Activated T-cell treated with anti-CD3 and anti-CD28 coated beads, Interleukin-2, amount 50 U/mL, for 24 hours (primary cell): Measurements from ENCODE around the gene PPDPF.
"Not testable (repeated sequence)": the region's sequence is repeated elsewhere in the genome, so short reads cannot be mapped to it uniquely, and the experiment has no call there.

ENCODE experiments used
- DNase-seq: peaks from one replicate; pipeline ENCODE4 v3.0.0-alpha.2; 2020
- H3K27ac Mint-ChIP-seq: 2 replicates; pipeline ENCODE4 v1.8.0; 2020; ENCODE audit warnings: mild to moderate bottlenecking, mixed read lengths
- H3K27me3 Mint-ChIP-seq: 2 replicates; pipeline ENCODE4 v1.8.0; 2020; ENCODE audit warnings: mixed read lengths
- H3K36me3 Mint-ChIP-seq: 2 replicates; pipeline ENCODE4 v1.8.0; 2020; ENCODE audit warnings: low read depth, mixed read lengths
- H3K4me1 Mint-ChIP-seq: 2 replicates; pipeline ENCODE4 v1.8.0; 2020; ENCODE audit warnings: low read depth, mixed read lengths
- H3K4me3 Mint-ChIP-seq: 2 replicates; pipeline ENCODE4 v1.8.0; 2020; ENCODE audit warnings: mild to moderate bottlenecking, moderate library complexity, mixed read lengths
- H3K9me3 Mint-ChIP-seq: 2 replicates; pipeline ENCODE4 v1.8.0; 2020; ENCODE audit warnings: mixed read lengths

PPDPF gene

DNA sequence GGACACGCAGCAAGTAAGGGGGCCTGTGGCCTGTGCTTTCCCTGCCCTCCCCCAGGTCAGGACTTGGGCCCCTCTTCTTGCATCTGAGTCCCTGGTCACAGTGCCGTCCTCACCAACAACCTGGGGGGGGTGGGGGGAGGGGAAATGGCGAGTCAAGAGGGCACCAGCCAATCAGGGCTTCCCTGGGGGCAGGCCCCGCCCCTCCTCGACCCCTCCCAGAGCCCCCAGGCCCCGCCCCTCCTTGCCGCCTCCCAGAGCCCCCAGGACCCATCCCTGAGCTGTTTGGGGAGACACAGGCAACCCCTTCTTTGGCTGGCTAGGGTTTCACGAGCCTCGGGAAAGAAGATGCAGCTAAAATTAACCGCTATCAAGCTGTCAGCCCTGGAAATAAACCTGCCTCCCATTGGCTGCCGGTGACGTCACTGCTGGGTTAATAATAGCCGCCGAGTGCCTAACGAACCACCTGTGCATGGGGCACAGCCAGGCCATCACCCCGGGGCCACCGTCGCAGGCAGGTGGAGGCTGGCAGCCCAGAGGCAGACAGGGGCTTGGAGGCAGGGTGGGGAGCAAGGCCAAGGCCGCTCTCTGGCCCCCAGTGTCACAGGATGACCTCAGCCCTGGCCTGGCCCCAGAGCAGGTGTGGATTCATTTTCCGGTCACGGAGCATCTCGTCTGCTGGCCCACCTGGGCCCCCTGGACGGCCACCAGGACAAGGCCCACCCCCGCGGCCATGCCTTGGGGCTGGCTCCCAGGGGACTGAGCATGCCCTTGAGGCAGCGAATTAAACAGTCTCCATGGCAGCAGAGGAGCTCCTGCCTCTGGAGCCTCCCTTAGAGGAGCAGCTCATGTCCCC is 18.5 kb upstream of the PPDPF start:
- DNase-seq, result no peak
- peaks cover 4% of the 10 kb centered on the region for H3K9me3 Mint-ChIP-seq
- peaks cover 4% of the 10 kb centered on the region for H3K4me1 Mint-ChIP-seq
- H3K36me3 Mint-ChIP-seq, result no peaks in the 10 kb centered on the region
- H3K27ac Mint-ChIP-seq, result no peak overlapping the region
- H3K4me3 Mint-ChIP-seq, result no peak overlapping the region
- H3K27me3 Mint-ChIP-seq, result peaks cover 36% of the 10 kb centered on the region

DNA sequence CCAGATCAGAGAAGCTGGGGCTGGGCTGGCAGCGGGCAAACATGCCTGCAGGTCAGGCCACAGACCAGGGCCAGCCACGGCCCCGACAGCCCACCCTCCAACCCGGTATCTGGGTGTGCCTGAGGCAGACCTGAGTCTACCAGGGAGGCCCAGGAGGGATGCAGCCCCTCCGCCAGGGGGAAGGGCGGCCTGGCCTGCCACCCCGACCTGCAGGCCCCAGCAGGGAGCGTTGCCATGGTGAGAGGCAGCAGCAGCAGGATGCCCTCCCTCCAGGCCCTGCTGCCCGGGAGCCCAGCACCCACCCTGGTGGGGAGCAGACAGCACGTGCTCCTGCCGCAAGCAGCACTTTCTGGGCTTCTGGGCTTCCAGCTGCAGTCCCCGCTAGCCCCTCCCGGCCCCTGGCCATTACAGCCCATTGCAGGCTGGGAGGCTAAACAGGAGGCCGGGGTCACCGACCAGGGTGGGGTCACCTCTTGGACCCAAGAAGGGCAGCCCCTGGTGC is 17.8 kb upstream of the PPDPF start:
- H3K27me3 Mint-ChIP-seq, result peaks cover 32% of the 10 kb centered on the region

DNA sequence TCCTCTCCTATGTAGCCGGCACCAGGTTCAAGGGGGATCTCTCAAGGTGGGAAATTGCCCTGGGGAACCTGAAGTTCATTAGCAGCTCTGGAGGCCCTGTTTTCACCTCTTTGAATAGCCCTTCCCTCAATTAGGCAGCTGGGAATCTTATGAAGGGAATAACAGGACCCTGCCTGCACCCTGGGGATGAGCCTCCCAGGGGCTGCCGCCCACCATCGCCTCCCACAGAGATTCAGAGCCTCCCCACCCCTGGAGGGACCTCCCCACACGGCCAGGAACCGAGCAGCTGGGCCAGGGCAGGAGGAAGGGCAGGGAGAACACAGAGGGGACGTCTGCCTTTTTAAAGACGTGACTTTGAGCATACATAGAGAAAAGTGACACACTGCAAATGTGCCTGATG is 17.0 kb upstream of the PPDPF start:
- Mint-ChIP-seq H3K27ac (no peak overlapping the region), H3K4me3 (no peak overlapping the region), H3K27me3 (peaks cover 34% of the 10 kb centered on the region), H3K36me3 (no peaks in the 10 kb centered on the region), H3K4me1 (peaks cover 5% of the 10 kb centered on the region), H3K9me3 (peaks cover 4% of the 10 kb centered on the region)
- DNase-seq, result no peak

More for the DNA sequence above, 17.8 kb upstream of the PPDPF start:
- Mint-ChIP-seq H3K36me3 (no peaks in the 10 kb centered on the region), H3K4me1 (peaks cover 3% of the 10 kb centered on the region), H3K27ac (no peak overlapping the region), H3K9me3 (peaks cover 4% of the 10 kb centered on the region), H3K4me3 (no peak overlapping the region)
- DNase-seq, result no peak

DNA sequence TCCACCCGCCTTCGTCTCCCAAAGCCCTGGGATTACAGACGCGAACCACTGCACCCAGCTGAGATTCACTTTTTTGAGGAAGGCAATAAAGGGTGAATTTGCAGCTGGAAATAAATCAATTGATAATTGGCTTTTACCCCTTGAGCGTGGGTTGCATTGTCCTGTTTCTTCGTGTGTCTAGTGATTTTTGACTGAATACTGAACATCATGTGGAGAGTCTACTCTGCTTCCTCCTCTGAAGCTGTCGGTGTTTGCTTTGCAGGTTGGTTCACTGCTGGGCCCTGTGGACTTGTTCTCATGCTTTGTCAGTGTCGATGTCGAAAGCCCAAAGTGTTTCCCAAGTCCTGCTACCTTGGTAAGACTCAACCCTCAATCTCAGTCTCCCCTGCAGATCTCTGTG is 15.9 kb upstream of the PPDPF start:
- Mint-ChIP-seq H3K27me3 (peaks cover 42% of the 10 kb centered on the region), H3K27ac (no peak overlapping the region), H3K4me3 (no peak overlapping the region), H3K36me3 (no peaks in the 10 kb centered on the region), H3K4me1 (peaks cover 5% of the 10 kb centered on the region), H3K9me3 (peaks cover 4% of the 10 kb centered on the region)
- DNase-seq, result no peak

DNA sequence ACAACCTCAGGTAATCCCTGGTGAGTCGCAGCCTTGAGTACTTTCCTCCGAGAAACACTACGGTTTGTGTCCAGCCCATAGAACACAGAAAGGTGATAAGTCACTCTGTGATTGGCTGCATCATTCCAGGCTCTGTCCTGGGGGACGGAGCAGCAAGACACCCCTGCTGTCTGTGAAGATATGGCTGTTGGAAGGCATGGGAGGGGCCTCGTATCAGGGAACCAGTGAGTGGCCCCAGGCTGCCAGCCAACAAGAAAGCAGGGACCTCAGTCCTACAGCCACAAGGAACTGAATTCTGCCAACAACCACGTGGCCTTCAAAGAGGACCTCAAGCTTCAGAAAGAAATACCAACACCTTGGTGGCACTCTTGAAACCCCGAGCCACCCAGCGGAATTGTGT is 15.3 kb upstream of the PPDPF start:
- Mint-ChIP-seq H3K36me3 (no peaks in the 10 kb centered on the region), H3K27me3 (peaks cover 47% of the 10 kb centered on the region), H3K27ac (no peak overlapping the region), H3K4me3 (no peak overlapping the region), H3K4me1 (peaks cover 5% of the 10 kb centered on the region), H3K9me3 (peaks cover 4% of the 10 kb centered on the region)
- DNase-seq, result no peak

DNA sequence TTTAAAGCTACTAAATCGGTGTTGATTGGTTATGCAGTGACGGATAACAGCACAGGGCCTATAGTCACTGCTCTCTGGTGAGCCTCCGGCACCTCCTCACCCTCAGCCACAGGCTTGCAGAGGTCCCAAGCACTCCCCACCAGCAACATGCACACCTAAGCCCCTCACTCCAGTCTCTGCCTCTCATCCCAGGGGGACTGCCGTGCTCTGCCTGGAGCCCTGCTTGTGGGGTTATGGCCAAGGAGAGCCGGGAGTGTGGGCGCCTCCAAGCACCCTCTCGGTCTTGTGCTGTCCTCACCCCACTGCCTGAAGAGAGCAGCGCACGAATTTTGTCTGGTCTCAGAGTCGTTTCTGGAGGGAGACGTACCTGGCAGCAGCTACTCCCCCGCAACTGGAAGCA is 14.8 kb upstream of the PPDPF start:
- peaks cover 5% of the 10 kb centered on the region for H3K4me1 Mint-ChIP-seq
- no peak for DNase-seq
- H3K36me3 Mint-ChIP-seq, result no peaks in the 10 kb centered on the region
- no peak overlapping the region for H3K27ac Mint-ChIP-seq
- H3K4me3 Mint-ChIP-seq, result no peak overlapping the region
- H3K27me3 Mint-ChIP-seq, result peaks cover 49% of the 10 kb centered on the region
- H3K9me3 Mint-ChIP-seq, result peaks cover 4% of the 10 kb centered on the region

DNA sequence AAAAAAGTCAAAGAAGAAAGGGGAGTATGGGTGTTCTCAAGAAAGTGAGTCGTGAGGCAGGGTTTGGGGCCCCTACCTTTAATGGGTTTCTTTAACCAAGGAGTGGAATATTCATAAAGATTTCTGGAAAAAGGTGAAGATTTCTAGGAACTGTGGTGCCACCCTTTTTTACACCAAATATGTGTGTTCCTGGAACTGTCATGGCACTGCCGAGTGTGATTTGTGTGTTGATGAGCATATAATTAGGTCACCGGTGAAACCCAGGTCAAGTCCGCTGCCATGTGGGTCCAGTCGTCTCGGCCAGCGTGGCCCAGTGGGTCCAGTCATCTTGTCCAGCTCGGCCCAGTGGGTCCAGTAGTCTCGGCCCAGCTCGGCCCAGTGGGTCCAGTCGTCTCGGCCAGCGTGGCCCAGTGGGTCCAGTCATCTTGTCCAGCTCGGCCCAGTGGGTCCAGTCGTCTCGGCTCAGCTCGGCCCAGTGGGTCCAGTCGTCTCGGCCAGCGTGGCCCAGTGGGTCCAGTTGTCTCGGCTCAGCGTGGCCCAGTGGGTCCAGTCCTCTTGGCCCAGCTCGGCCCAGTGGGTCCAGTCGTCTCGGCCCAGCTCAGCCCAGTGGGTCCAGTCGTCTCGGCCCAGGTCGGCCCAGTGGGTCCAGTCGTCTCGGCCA is 13.4 kb upstream of the PPDPF start:
- H3K36me3 Mint-ChIP-seq, result no peaks in the 10 kb centered on the region
- peaks cover 4% of the 10 kb centered on the region for H3K9me3 Mint-ChIP-seq
- H3K4me3 Mint-ChIP-seq, result no peak overlapping the region
- H3K27me3 Mint-ChIP-seq, result peaks cover 53% of the 10 kb centered on the region
- no peak for DNase-seq
- H3K27ac Mint-ChIP-seq, result no peak overlapping the region
- peaks cover 5% of the 10 kb centered on the region for H3K4me1 Mint-ChIP-seq

DNA sequence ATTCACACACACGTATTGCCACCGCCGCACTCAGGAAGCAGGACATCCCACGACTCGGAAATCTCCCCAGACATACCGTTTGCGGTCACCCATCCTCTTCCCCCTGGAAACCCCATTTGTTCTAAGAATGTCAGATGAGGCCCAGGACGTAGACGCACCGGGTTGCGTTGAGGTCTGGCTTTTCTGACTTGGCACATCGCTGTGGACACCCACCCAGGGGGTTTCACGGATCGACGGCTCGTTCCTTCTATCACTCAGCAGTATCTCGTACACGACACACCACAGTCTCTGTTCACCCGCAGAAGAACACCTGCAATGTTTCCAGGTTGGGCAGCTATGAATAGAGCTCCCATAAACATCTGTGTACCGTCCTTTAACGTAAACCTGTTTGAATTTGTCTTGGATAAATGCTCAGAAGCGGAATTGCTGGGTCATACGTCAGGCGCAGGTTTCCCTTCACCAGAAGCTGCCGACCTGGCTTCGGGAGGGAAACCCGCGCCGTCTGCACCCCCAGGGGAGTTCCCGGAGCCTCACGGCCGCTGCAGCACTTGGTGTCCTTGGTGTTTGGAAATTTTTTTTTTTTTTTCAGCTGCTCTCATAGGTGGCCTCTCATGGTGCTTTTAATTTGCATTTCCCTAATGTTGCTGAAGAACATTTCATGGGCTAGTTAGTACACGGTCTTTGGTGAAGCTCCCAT is 12.3 kb upstream of the PPDPF start:
- peaks cover 4% of the 10 kb centered on the region for H3K9me3 Mint-ChIP-seq
- H3K4me1 Mint-ChIP-seq, result peaks cover 5% of the 10 kb centered on the region
- H3K4me3 Mint-ChIP-seq, result no peak overlapping the region
- DNase-seq, result no peak
- H3K36me3 Mint-ChIP-seq, result no peaks in the 10 kb centered on the region
- H3K27me3 Mint-ChIP-seq, result peaks cover 59% of the 10 kb centered on the region
- no peak overlapping the region for H3K27ac Mint-ChIP-seq

DNA sequence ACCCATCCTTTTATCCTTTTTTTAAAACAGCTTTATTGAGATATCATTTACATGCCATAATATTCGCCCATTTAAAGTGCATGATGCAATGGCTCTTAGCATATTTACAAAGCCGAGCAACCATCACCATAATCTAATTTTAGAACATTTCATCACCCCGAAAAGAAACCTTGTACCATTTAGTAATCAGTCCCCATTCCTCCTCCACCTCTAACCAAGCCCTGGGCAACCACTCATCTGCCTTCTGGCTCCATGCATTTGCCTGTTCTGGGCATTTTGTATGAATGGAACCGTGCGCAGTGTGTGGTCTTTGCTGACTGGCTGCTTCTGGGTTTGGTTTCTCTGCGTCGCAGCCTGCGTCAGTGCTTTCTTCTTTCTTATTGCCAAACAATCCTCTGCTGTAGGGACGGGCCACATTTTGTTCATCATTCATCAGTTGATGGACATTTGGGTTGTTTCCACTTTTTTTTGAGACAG is 11.4 kb upstream of the PPDPF start:
- H3K9me3 Mint-ChIP-seq, result peaks cover 4% of the 10 kb centered on the region
- peaks cover 62% of the 10 kb centered on the region for H3K27me3 Mint-ChIP-seq
- H3K36me3 Mint-ChIP-seq, result no peaks in the 10 kb centered on the region
- no peak for DNase-seq
- H3K4me1 Mint-ChIP-seq, result peaks cover 5% of the 10 kb centered on the region
- no peak overlapping the region for H3K27ac Mint-ChIP-seq
- no peak overlapping the region for H3K4me3 Mint-ChIP-seq

DNA sequence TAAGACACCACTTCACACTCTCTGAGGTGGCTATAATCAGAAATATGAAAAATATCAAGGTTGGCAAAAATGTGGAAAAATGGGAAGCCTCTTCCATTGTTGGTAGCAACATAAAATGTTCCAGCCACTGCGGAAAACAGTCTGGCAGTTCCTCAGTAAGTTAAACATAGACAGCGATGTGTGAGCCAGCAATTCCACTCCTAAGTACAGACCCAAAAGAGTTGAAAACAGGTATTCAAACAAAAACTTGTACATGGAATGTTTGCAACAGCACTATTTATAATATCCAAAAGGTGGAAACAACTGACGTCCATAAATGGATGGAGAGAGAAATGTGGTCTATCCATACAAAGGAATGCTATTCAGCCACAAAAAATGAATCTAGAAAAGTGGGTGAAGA is 7.4 kb upstream of the PPDPF start:
- Mint-ChIP-seq H3K27ac (no peak overlapping the region), H3K4me1 (peaks cover 2% of the 10 kb centered on the region), H3K27me3 (peaks cover 45% of the 10 kb centered on the region), H3K4me3 (no peak overlapping the region), H3K9me3 (peaks cover 2% of the 10 kb centered on the region), H3K36me3 (no peaks in the 10 kb centered on the region)
- no peak for DNase-seq

DNA sequence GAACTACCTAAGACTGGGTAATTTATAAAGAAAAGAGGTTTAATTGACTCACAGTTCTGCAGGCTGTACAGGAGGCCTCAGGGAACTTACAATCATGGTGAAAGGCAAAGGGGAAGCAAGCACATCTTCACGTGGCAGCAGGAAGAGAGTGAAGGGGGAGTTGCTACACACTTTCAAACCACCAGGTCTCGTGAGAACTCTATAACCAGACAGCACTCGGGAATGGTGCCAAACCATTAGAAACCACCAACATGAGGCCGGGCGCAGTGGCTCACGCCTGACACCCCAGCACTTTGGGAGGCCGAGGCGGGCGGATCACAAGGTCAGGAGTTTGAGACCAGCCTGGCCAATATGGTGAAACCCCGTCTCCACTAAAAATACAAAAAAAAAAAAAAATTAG is 6.0 kb upstream of the PPDPF start:
- H3K27me3 Mint-ChIP-seq, result peaks cover 35% of the 10 kb centered on the region
- H3K36me3 Mint-ChIP-seq, DNase-seq, H3K4me3 Mint-ChIP-seq, H3K4me1 Mint-ChIP-seq, H3K9me3 Mint-ChIP-seq, H3K27ac Mint-ChIP-seq: not testable (repeated sequence)

DNA sequence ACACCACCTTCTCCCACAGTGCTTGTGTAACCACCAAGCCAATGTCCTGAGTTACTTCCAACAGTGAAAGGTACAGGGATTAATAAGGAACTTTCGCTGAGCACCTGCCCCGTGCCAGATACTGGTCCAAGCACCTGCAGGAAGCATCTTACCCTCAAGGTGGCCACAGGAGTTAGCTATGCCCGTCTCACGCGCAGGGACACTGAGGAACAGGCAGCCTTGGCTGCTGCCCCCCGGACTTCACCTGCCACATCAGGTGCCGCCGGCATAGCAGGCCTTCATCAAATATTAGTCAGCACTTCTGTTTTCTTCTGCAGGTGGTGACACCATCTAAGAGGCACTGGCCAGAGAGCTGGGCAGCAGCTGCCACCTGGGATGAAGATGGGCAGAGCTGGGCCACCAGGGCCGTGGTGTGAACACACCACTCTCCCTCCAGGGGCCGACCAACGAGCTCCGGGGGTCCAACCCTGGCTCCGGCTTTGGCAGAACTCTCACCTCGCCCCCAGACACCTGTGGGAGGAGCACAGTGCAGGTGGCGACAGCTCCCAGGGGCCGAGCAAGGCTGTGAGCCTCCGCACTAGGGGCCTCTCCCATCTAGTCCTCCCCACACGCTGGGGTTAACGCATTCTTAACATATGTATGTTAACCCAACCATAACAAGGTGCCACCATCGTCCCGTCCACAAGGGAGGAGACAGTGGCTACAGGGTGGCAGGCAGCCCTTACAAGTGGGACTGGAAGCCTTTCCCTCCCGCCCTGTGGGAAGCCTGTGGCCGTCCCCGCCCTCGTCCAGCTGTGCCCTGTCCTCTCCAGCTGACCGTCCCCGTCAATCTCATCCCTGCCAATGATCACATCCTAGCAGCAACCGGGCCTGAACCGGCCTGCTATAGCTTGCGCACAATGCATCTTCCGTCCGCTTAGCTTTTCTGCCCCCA is 2.9 kb upstream of the PPDPF start:
- H3K27me3 Mint-ChIP-seq, result peaks cover 17% of the 10 kb centered on the region
- no peak overlapping the region for H3K27ac Mint-ChIP-seq
- H3K4me1 Mint-ChIP-seq, result peaks cover 11% of the 10 kb centered on the region
- peaks cover 4% of the 10 kb centered on the region for H3K9me3 Mint-ChIP-seq
- peak; percentile 28 for DNase-seq
- H3K36me3 Mint-ChIP-seq, result peaks cover 14% of the 10 kb centered on the region
- no peak overlapping the region for H3K4me3 Mint-ChIP-seq

DNA sequence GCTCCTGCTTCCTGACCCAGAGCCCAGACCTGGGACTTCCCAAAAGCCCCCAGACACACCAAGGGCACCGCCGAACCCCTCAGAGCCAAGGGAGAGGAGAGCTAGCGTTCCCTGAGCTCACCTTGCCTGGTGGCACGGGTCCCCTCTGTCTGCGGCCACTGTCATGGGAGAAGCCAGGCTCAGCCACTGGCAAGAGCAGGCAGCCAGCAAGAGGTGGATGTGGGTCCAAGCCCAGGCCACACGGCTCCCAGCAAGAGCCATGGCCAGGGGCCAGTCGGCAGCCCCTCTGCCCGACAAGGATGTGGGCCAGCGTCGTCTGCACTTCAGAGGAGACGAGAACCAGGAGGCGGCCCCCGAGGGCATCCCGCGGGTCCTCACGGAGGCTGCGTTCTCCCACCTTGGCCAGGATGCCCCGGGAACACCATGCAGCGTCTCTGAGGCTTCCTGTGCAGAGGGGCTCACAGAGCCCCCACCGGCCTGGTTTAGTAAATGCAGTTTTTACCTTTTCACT is 2.2 kb upstream of the PPDPF start:
- H3K9me3 Mint-ChIP-seq, result peaks cover 5% of the 10 kb centered on the region
- no peak overlapping the region for H3K4me3 Mint-ChIP-seq
- H3K4me1 Mint-ChIP-seq, result peaks cover 12% of the 10 kb centered on the region
- H3K27ac Mint-ChIP-seq, result no peak overlapping the region
- DNase-seq, result no peak
- peaks cover 10% of the 10 kb centered on the region for H3K27me3 Mint-ChIP-seq
- H3K36me3 Mint-ChIP-seq, result peaks cover 21% of the 10 kb centered on the region
